Lower leg skin (tissue), 4 donors: Measurements from ENCODE around the gene SERINC2. TPM values are rescaled to one million over a fixed set of nuclear protein-coding genes. Genes with fewer than 3 reads are reported as not detected.

ENCODE experiments used
- DNase-seq, 2 donors: peaks; one replicate each; pipeline ENCODE4 v3.0.0-alpha.2; 2019; ENCODE audit warnings: low spot score in 2 of 2
- H3K4me3 ChIP-seq: fragments of 200-600 bp; sonication (generic); 2 replicates; pipeline ENCODE4 v1.5.1; 2017; ENCODE audit warnings: mild to moderate bottlenecking, low read depth; ENCODE audit not compliant: poor library complexity, severe bottlenecking
- POLR2A ChIP-seq, 2 donors: fragments of 450-650 bp; IDR thresholded peaks; one replicate each; pipeline ENCODE4 v1.6.1; 2016 to 2017; ENCODE audit warnings: antibody characterized with exemption in 2 of 2, mild to moderate bottlenecking in 1 of 2, moderate library complexity in 1 of 2
- WGBS, 2 donors: methylation state at CpG; one replicate each; pipeline ENCODE4 v1.1.5; 2018; 5-methylcytosine and 5-hydroxymethylcytosine counted together
- intact Hi-C: fragments of 100-400 bp; cut with DNase I; formaldehyde crosslinking; loops from one replicate; pipeline ENCODE4 v1.15.0; 2023; ENCODE audit warnings: low total_unique reads
- total RNA-seq, 4 donors: library from RNA; depleted of rRNA; stranded (reverse); fragments of >200 nt; gene quantifications; one replicate each; pipeline ENCODE4 v1.1.0, GENCODE V29; 2016
- TF ChIP-seq, protein P1 (sequence below), 3 donors: fragments of 450-650 bp; IDR thresholded peaks; one replicate each; pipeline ENCODE4 v1.5.1; 2016; ENCODE audit warnings: antibody characterized with exemption in 3 of 3, mild to moderate bottlenecking in 3 of 3, moderate library complexity in 2 of 3

SERINC2 gene
- total RNA-seq, 4 donors from 2014 or later = 51.4 to 85.4 (median 60.6) TPM

- intact Hi-C loops = no loop called here
- no peak for DNase-seq
- TF ChIP-seq POLR2A (IDR thresholded peaks at IDR 0.05) = no peak
- TF ChIP-seq, protein P1, sequence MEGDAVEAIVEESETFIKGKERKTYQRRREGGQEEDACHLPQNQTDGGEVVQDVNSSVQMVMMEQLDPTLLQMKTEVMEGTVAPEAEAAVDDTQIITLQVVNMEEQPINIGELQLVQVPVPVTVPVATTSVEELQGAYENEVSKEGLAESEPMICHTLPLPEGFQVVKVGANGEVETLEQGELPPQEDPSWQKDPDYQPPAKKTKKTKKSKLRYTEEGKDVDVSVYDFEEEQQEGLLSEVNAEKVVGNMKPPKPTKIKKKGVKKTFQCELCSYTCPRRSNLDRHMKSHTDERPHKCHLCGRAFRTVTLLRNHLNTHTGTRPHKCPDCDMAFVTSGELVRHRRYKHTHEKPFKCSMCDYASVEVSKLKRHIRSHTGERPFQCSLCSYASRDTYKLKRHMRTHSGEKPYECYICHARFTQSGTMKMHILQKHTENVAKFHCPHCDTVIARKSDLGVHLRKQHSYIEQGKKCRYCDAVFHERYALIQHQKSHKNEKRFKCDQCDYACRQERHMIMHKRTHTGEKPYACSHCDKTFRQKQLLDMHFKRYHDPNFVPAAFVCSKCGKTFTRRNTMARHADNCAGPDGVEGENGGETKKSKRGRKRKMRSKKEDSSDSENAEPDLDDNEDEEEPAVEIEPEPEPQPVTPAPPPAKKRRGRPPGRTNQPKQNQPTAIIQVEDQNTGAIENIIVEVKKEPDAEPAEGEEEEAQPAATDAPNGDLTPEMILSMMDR (IDR thresholded peaks at IDR 0.05) = no peak
- H3K4me3 ChIP-seq = no peak overlapping the region
- WGBS, 2 donors = 80 to 83% methylated on average over 23 of the region's 23 CpGs
These were observed 10.5 kb downstream of the SERINC2 start for GRCh38 chr1:31423418-31423947.

DNA sequence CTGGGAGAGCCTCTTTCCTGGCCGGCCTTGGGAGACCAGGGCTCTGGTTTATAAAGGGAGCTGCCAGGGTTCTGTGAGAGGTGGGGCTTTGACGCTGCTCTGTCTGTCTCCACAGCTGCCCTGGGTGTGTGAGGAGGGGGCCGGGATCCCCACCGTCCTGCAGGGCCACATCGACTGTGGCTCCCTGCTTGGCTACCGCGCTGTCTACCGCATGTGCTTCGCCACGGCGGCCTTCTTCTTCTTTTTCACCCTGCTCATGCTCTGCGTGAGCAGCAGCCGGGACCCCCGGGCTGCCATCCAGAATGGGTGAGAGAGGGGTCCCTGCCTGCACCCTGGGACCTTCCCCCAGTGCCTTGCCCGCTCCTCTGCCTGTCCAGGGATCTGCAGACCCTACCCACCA lies 11.6 kb downstream of the SERINC2 start:
- intact Hi-C loops = loop anchor here (2.0 kb wide), 1 partner anchor 240 kb away; no protein-coding TSS in a partner anchor
- no peak for DNase-seq
- TF ChIP-seq, protein P1 (IDR thresholded peaks at IDR 0.05) = no peak
- no peak for TF ChIP-seq POLR2A (IDR thresholded peaks at IDR 0.05)
- WGBS, 2 donors = 81 to 97% methylated on average over 15 of the region's 15 CpGs
- H3K4me3 ChIP-seq = no peak overlapping the region

DNA sequence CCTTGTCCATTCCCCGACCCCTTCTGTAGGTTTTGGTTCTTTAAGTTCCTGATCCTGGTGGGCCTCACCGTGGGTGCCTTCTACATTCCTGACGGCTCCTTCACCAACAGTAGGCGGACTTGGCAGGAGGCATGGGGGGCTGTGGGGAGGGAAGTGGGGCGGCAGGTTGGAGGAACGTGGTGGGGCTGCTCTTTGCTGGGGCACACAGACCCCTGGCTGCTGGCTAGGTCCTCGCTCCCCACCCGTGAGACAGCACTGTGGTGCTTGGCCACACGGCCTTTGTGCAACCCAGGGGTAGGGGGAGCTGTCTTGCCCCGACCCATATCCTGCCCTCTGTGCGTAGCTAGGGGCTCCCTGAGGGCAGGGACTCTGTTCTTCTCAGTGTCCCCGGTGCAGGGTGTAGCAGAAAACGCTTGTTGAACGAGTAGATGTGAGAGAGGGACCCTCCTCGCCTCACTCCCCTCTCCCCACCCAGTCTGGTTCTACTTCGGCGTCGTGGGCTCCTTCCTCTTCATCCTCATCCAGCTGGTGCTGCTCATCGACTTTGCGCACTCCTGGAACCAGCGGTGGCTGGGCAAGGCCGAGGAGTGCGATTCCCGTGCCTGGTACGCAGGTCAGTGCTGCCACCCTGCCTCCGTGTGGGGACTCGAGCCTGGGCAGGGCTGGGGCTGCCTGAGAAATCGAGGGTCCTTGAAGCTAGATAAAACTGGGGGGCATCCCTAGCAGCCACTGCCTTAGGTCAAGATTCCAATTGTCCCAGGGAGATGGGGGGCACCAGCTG lies 12.5 kb downstream of the SERINC2 start:
- intact Hi-C loops = loop anchor here (2.0 kb wide), 1 partner anchor 241 kb away; no protein-coding TSS in a partner anchor
- H3K4me3 ChIP-seq = no peak overlapping the region
- TF ChIP-seq, protein P1 (IDR thresholded peaks at IDR 0.05) = no peak
- TF ChIP-seq POLR2A (IDR thresholded peaks at IDR 0.05) = no peak
- no peak for DNase-seq
- 83 to 84% methylated on average over 25 to 28 of the region's 28 CpGs for WGBS, 2 donors

DNA sequence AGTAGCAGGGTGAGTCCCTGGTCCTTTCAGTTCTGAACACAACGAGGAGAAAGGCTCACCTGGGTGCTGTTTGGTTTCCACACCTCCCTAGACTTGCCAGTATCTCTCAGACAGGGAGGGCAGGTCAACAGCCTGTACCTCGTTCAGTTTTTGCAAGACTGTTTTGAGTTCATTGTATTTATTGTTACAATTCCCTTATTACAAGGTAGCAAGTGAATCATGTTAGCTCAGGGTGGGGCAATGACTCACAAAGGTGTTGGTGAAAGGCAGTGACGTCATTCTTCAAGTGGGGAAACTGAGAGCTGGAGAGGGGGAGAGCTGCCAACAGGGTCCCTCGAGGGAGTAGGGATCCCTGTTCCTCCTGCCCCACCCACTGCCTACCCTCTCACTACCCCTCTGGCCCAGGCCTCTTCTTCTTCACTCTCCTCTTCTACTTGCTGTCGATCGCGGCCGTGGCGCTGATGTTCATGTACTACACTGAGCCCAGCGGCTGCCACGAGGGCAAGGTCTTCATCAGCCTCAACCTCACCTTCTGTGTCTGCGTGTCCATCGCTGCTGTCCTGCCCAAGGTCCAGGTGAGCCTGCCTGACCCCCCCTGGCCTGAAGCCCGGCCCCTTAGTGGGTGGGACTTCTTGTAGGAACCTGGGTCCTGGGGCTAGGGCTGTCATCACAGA lies 13.4 kb downstream of the SERINC2 start:
- WGBS, 2 donors = 69 to 76% methylated on average over 14 of the region's 14 CpGs
- intact Hi-C loops = no loop called here
- TF ChIP-seq, protein P1 (IDR thresholded peaks at IDR 0.05) = no peak
- no peak for TF ChIP-seq POLR2A (IDR thresholded peaks at IDR 0.05)
- DNase-seq = no peak
- H3K4me3 ChIP-seq = no peak overlapping the region

- TF ChIP-seq, protein P1 (IDR thresholded peaks at IDR 0.05) = no peak
- no peak for TF ChIP-seq POLR2A (IDR thresholded peaks at IDR 0.05)
- intact Hi-C loops = no loop called here
- 95 to 98% methylated on average over 4 of the region's 4 CpGs for WGBS, 2 donors
- H3K4me3 ChIP-seq = no peak overlapping the region
- no peak for DNase-seq
These were observed 14.3 kb downstream of the SERINC2 start for GRCh38 chr1:31427322-31427721.
